OCI-LY7 (cell line): ENCODE measurements around the gene PAXIP1.

Experiments used
- CTCF ChIP-seq: fragments of 200-600 bp; sonication (generic); conservative IDR thresholded peaks from 2 replicates; pipeline ENCODE4 v1.5.1; 2014; ENCODE audit warnings: mild to moderate bottlenecking, antibody characterized with exemption, low read length, moderate library complexity, mixed read lengths
- EZH2phosphoT487 ChIP-seq: fragments of 200-600 bp; sonication (generic); IDR thresholded peaks from 2 replicates; pipeline ENCODE4 v1.6.1; 2018; ENCODE audit warnings: low read depth, borderline replicate concordance, mild to moderate bottlenecking, mixed run types, antibody characterized with exemption, low read length, moderate library complexity, mixed read lengths

- no peak for TF ChIP-seq CTCF
- TF ChIP-seq EZH2phosphoT487 = no peak
Observed at GRCh38 chr7:154975984-154976383, 26.9 kb downstream of the PAXIP1 start.
